H1 (cell line): ENCODE data around the gene HDGFL3. TPM values are rescaled to one million over a fixed set of nuclear protein-coding genes. Genes with fewer than 3 reads are reported as not detected.

ENCODE experiments used
- CTCF ChIA-PET: fragments of 300-600 bp; sonication (Branson Sonifier 250); formaldehyde crosslinking; loops from one replicate; lab custom pipeline; 2021; ENCODE audit not compliant: partially characterized antibody; lab: Charles Lee
- POLR2A ChIA-PET: fragments of 300-600 bp; sonication (Branson Sonifier 250); formaldehyde crosslinking; loops from one replicate; lab custom pipeline; 2021; ENCODE audit warnings: inconsistent platforms; ENCODE audit not compliant: partially characterized antibody; lab: Charles Lee
- DNase-seq, 2 experiments: peaks; one replicate each; pipeline versions ENCODE4 v3.0.0 to v3.0.0-alpha.2; 2010 to 2022; ENCODE audit warnings: low spot score in 2 of 2, low read depth in 1 of 2, mixed read lengths in 1 of 2
- FAIRE-seq: peaks from 2 replicates; lab custom pipeline; 2011; peaks lifted over from hg19 to GRCh38; lab: Jason Lieb, UNC
- H2AFZ ChIP-seq: 2 replicates; pipeline ENCODE4 v1.8.1; 2012; ENCODE audit warnings: low read length, inconsistent platforms
- H2AK5ac ChIP-seq: 2 replicates; pipeline ENCODE4 v1.6.1; 2013; ENCODE audit warnings: low read depth, low read length
- H2BK120ac ChIP-seq: replicated peaks from 2 replicates; pipeline ENCODE3; 2013; ENCODE audit warnings: low read depth, low read length, inconsistent platforms
- H2BK12ac ChIP-seq: 2 replicates; pipeline ENCODE4 v1.6.1; 2013; ENCODE audit warnings: low read depth, low read length
- H2BK15ac ChIP-seq: 2 replicates; pipeline ENCODE4 v1.6.1; 2013; ENCODE audit warnings: low read length
- H2BK20ac ChIP-seq: 2 replicates; pipeline ENCODE4 v1.6.1; 2013; ENCODE audit warnings: low read length
- H2BK5ac ChIP-seq: 2 replicates; pipeline ENCODE4 v1.6.1; 2013; ENCODE audit warnings: low read depth, low read length
- H3K14ac ChIP-seq: 2 replicates; pipeline ENCODE4 v1.6.1; 2013; ENCODE audit warnings: inconsistent platforms; ENCODE audit not compliant: insufficient read length
- H3K18ac ChIP-seq: 2 replicates; pipeline ENCODE4 v1.6.1; 2013; ENCODE audit warnings: low read length; ENCODE audit errors: extremely low read depth
- H3K23ac ChIP-seq: 2 replicates; pipeline ENCODE4 v1.6.1; 2013; ENCODE audit warnings: inconsistent platforms; ENCODE audit not compliant: insufficient read length
- H3K23me2 ChIP-seq: 2 replicates; pipeline ENCODE4 v1.6.1; 2013; ENCODE audit warnings: low read depth, low read length
- H3K27ac ChIP-seq: 2 replicates; pipeline ENCODE4 v1.6.1; 2011; ENCODE audit warnings: low read depth, low read length, inconsistent platforms
- H3K27me3 ChIP-seq, 4 experiments: replicated peaks in 1 of 4; 1 replicate in 1 of 4; 2 replicates in 3 of 4; pipeline versions ENCODE4 v1.6.1 to v1.8.1; 2011 to 2013; ENCODE audit warnings: low read length in 3 of 4, mild to moderate bottlenecking in 3 of 4, inconsistent platforms in 2 of 4, mixed read lengths in 2 of 4, moderate library complexity in 1 of 4; ENCODE audit not compliant: control insufficient read depth in 3 of 4, insufficient read depth in 3 of 4; ENCODE audit errors: extremely low read depth in 1 of 4
- H3K36me3 ChIP-seq, 4 experiments: 2 replicates each; pipeline versions ENCODE4 v1.6.1 to v1.8.1; 2011 to 2013; ENCODE audit warnings: mild to moderate bottlenecking in 4 of 4, low read length in 3 of 4, moderate library complexity in 2 of 4, control low read depth in 1 of 4, inconsistent platforms in 1 of 4; ENCODE audit not compliant: insufficient read depth in 4 of 4, control insufficient read depth in 2 of 4
- H3K4ac ChIP-seq: replicated peaks from 2 replicates; pipeline ENCODE3; 2013; ENCODE audit warnings: low read length, low read depth, mixed read lengths, inconsistent platforms; ENCODE audit not compliant: insufficient read length
- H3K4me1 ChIP-seq, 4 experiments: replicated peaks in 1 of 4; 1 replicate in 1 of 4; 2 replicates in 3 of 4; pipeline versions ENCODE4 v1.6.1 to v1.8.1; 2011 to 2013; ENCODE audit warnings: low read length in 3 of 4, inconsistent platforms in 2 of 4, mixed read lengths in 1 of 4; ENCODE audit not compliant: insufficient read depth in 4 of 4, control insufficient read depth in 3 of 4
- H3K4me2 ChIP-seq, 2 experiments: 2 replicates each; pipeline versions ENCODE4 v1.6.1 to v1.8.1; 2011 to 2013; ENCODE audit warnings: low read depth in 2 of 2, low read length in 2 of 2, control low read depth in 1 of 2, inconsistent platforms in 1 of 2, mild to moderate bottlenecking in 1 of 2; ENCODE audit not compliant: insufficient read depth in 1 of 2
- H3K4me3 ChIP-seq, 4 experiments: fragments of 200-600, 300-600 bp in 1 of 4; sonication (generic), shearing (Covaris generic), sonication (Bioruptor Twin) in 1 of 4; 2 replicates each; pipeline versions ENCODE4 v1.5.1 to v1.8.1; 2011 to 2016; ENCODE audit warnings: low read length in 4 of 4, low read depth in 3 of 4, control low read depth in 2 of 4, inconsistent platforms in 2 of 4, mild to moderate bottlenecking in 2 of 4, mixed read lengths in 1 of 4, moderate library complexity in 1 of 4; ENCODE audit not compliant: insufficient read depth in 2 of 4; ENCODE audit errors: extremely low read depth in 1 of 4
- H3K56ac ChIP-seq: replicated peaks from 2 replicates; pipeline ENCODE3; 2013; ENCODE audit warnings: low read depth, mild to moderate bottlenecking, mixed read lengths, low read length, inconsistent platforms; ENCODE audit not compliant: insufficient read length
- H3K79me1 ChIP-seq: 2 replicates; pipeline ENCODE4 v1.6.1; 2013; ENCODE audit warnings: low read depth, low read length, control low read depth
- H3K79me2 ChIP-seq, 2 experiments: 2 replicates each; pipeline versions ENCODE4 v1.6.1 to v1.8.1; 2012 to 2013; ENCODE audit warnings: low read length in 2 of 2, mild to moderate bottlenecking in 2 of 2, inconsistent platforms in 1 of 2; ENCODE audit not compliant: insufficient read depth in 2 of 2, control insufficient read depth in 1 of 2
- H3K9ac ChIP-seq, 4 experiments: replicated peaks in 1 of 4; 1 replicate in 1 of 4; 2 replicates in 3 of 4; pipeline versions ENCODE4 v1.6.1 to v1.8.1; 2011 to 2013; ENCODE audit warnings: low read depth in 3 of 4, low read length in 3 of 4, control low read depth in 2 of 4, mild to moderate bottlenecking in 2 of 4, moderate library complexity in 2 of 4, inconsistent platforms in 1 of 4; ENCODE audit errors: extremely low read depth in 1 of 4
- H3K9me3 ChIP-seq, 2 experiments: 2 replicates each; pipeline versions ENCODE4 v1.6.1 to v1.8.1; 2012 to 2013; ENCODE audit warnings: mild to moderate bottlenecking in 2 of 2, moderate library complexity in 2 of 2, control low read depth in 1 of 2, inconsistent platforms in 1 of 2, low read depth in 1 of 2, low read length in 1 of 2, mixed read lengths in 1 of 2; ENCODE audit not compliant: insufficient read depth in 2 of 2
- H4K20me1 ChIP-seq, 2 experiments: replicated peaks in 1 of 2; 2 replicates each; pipeline versions ENCODE3 to v1.8.1; 2011 to 2013; ENCODE audit warnings: inconsistent platforms in 2 of 2, low read length in 2 of 2, mild to moderate bottlenecking in 1 of 2; ENCODE audit not compliant: insufficient read depth in 2 of 2, control insufficient read depth in 1 of 2
- H4K5ac ChIP-seq: 2 replicates; pipeline ENCODE4 v1.6.1; 2013; ENCODE audit warnings: low read length, low read depth, mixed read lengths, inconsistent platforms; ENCODE audit not compliant: insufficient read length
- H4K8ac ChIP-seq: 2 replicates; pipeline ENCODE4 v1.8.0; 2013; ENCODE audit warnings: mild to moderate bottlenecking, moderate library complexity, low read length, inconsistent platforms; ENCODE audit not compliant: insufficient read depth; ENCODE audit errors: extremely low read depth
- H4K91ac ChIP-seq: replicated peaks from 2 replicates; pipeline ENCODE3; 2013; ENCODE audit warnings: low read length, mixed read lengths, inconsistent platforms; ENCODE audit not compliant: insufficient read length
- CTBP2 ChIP-seq: IDR thresholded peaks from 2 replicates; pipeline ENCODE4 v1.7.0; 2011; ENCODE audit warnings: borderline replicate concordance, mild to moderate bottlenecking, moderate library complexity, mixed read lengths, low read length; ENCODE audit not compliant: insufficient read depth, insufficient read length
- FOSL1 ChIP-seq: IDR thresholded peaks from 2 replicates; pipeline ENCODE4 v1.6.1; 2011; ENCODE audit warnings: mild to moderate bottlenecking, low read depth, low read length, moderate library complexity; ENCODE audit not compliant: insufficient read depth
- GABPA ChIP-seq: IDR thresholded peaks from 2 replicates; pipeline ENCODE4 v1.6.1; 2011; ENCODE audit warnings: mild to moderate bottlenecking, low read length, moderate library complexity, borderline replicate concordance; ENCODE audit not compliant: insufficient read depth
- MAFK ChIP-seq: IDR thresholded peaks from 2 replicates; pipeline ENCODE4 v1.6.1; 2012; ENCODE audit warnings: low read depth, mild to moderate bottlenecking, improper control_type of control experiment, low read length
- RFX5 ChIP-seq: IDR thresholded peaks from 2 replicates; pipeline ENCODE4 v1.6.1; 2011; ENCODE audit warnings: low read depth, low read length, improper control_type of control experiment, borderline replicate concordance
- SAP30 ChIP-seq: fragments of 300-600 bp; sonication (generic); IDR thresholded peaks from 2 replicates; pipeline ENCODE4 v1.7.1; 2012; ENCODE audit warnings: low read length, moderate library complexity, mild to moderate bottlenecking, inconsistent platforms; ENCODE audit not compliant: insufficient read depth, insufficient replicate concordance
- SIX5 ChIP-seq: IDR thresholded peaks from 2 replicates; pipeline ENCODE4 v1.6.1; 2011; ENCODE audit warnings: mild to moderate bottlenecking, low read depth, low read length
- SRF ChIP-seq: IDR thresholded peaks from 2 replicates; pipeline ENCODE4 v1.6.1; 2011; ENCODE audit warnings: mild to moderate bottlenecking, low read depth, low read length, moderate library complexity
- TAF1 ChIP-seq: IDR thresholded peaks from 2 replicates; pipeline ENCODE4 v1.6.1; 2011; ENCODE audit warnings: mild to moderate bottlenecking, low read depth, low read length
- WGBS, 2 experiments: shearing (Covaris generic) in 1 of 2; methylation state at CpG; one replicate each; pipeline versions ENCODE4 v1.1.6 to v1.1.7; 2013 to 2015; ENCODE audit warnings: low lambda C conversion rate in 2 of 2, mixed read lengths in 2 of 2, inconsistent platforms in 1 of 2, low coverage in 1 of 2, missing lambda C conversion rate in 1 of 2; ENCODE audit not compliant: insufficient replicate concordance in 2 of 2, insufficient coverage in 1 of 2, insufficient read length in 1 of 2; ENCODE audit errors: extremely low coverage in 1 of 2, missing lambda C conversion rate in 1 of 2; 5-methylcytosine and 5-hydroxymethylcytosine counted together
- polyA plus RNA-seq, 7 experiments: library from polyadenylated mRNA; depleted of rRNA in 3 of 7; stranded (reverse) in 5 of 7; unstranded in 2 of 7; fragments of >200 nt in 5 of 7; fragments of 200-250 nt in 2 of 7; gene quantifications; 1 replicate in 5 of 7; 2 replicates in 1 of 7; 4 replicates in 1 of 7; pipeline versions ENCODE4 v1.2.1 to v1.2.3, GENCODE V29; 2011 to 2013; ENCODE audit warnings: missing spikeins in 2 of 7, mixed read lengths in 2 of 7
- total RNA-seq: library from RNA; stranded (reverse); fragmentation: NEBNext Ultra II Directional; extraction: Animal tissue kit (Norgen Biotek cat#: 25700); gene quantifications from 2 replicates; pipeline ENCODE4 v1.2.1, GENCODE V29; 2021
- TF ChIP-seq, protein P1 (sequence below): IDR thresholded peaks from 2 replicates; pipeline ENCODE4 v1.6.1; 2012; ENCODE audit warnings: low read length, inconsistent platforms
- TF ChIP-seq, protein P2 (sequence below): IDR thresholded peaks from 2 replicates; pipeline ENCODE4 v1.6.1; 2011; ENCODE audit warnings: low read length, improper control_type of control experiment

HDGFL3 gene
- total and polyA plus RNA-seq, 2 of the 8 experiments (the other 6 are each of a cell fraction or from before 2014, with no cell fraction given) = 14.1 to 149 TPM

DNA sequence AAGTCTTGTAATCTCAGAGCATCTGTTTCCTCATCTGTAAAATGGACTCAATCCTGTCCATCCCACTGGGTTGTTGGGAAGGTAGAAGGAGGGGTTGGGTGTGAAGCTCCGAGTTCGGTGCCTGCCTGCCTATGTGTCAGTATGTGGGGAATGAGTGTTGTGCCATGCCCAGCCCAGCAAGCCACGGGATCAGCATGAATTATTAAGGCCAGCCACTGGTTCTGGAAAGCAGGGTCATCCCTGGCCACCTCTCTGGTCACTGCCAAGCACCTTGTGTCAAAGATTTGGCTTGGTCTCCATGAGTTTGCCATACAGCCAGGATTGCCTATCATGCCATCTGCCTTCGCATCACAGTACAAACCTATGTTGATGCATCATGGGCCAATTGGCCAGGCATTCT is 88.7 kb downstream of the HDGFL3 start:
- Histone ChIP-seq H3K27ac (no peak overlapping the region), H4K20me1 (no peaks in the 10 kb centered on the region), H2BK15ac (no peak overlapping the region), H3K23me2 (no peaks in the 10 kb centered on the region; the same call in 1 of the 2 replicates), H4K8ac (no peak overlapping the region), H3K9me3 (no peaks in the 10 kb centered on the region), H2BK20ac (no peak overlapping the region), H3K56ac (no peak overlapping the region), H3K27me3 (no peaks in the 10 kb centered on the region; a peak in 1 of 7 replicates), H3K23ac (no peak overlapping the region), H2AFZ (no peak overlapping the region), H4K5ac (no peak overlapping the region), H3K9ac (no peak overlapping the region), H3K79me1 (no peaks in the 10 kb centered on the region; the same call in 1 of the 2 replicates), H3K14ac (no peak overlapping the region), H3K4me3 (no peak overlapping the region), H3K4ac (no peak overlapping the region), H2BK12ac (no peak overlapping the region), H3K18ac (no peak overlapping the region), H4K91ac (no peak overlapping the region), H3K4me1 (no peaks in the 10 kb centered on the region), H3K79me2 (no peaks in the 10 kb centered on the region), H2BK120ac (no peak overlapping the region), H2AK5ac (no peak overlapping the region), H2BK5ac (no peak overlapping the region), H3K36me3 (no peaks in the 10 kb centered on the region), H3K4me2 (no peak overlapping the region)
- 90% methylated on average over 4 of the region's 4 CpGs; no CpG with 5 or more reads in 1 of the 2 experiments for WGBS, 2 experiments
- DNase-seq (no peak), FAIRE-seq (no peak)
- CTCF ChIA-PET = interaction anchor here (1.2 kb wide), 3 partner anchors 10 to 269 kb away, joined by 3 to 4 read pairs (median 3); no protein-coding TSS in a partner anchor
- POLR2A ChIA-PET = interaction anchor here (2.4 kb wide), 1 partner anchor 10 kb away, joined by 13 read pairs; no protein-coding TSS in a partner anchor
- TF ChIP-seq SAP30 (no peak), RFX5 (no peak), SRF (no peak), SIX5 (no peak), MAFK (no peak), GABPA (no peak), CTBP2 (no peak), TAF1 (no peak), FOSL1 (no peak)
- TF ChIP-seq, protein P1, sequence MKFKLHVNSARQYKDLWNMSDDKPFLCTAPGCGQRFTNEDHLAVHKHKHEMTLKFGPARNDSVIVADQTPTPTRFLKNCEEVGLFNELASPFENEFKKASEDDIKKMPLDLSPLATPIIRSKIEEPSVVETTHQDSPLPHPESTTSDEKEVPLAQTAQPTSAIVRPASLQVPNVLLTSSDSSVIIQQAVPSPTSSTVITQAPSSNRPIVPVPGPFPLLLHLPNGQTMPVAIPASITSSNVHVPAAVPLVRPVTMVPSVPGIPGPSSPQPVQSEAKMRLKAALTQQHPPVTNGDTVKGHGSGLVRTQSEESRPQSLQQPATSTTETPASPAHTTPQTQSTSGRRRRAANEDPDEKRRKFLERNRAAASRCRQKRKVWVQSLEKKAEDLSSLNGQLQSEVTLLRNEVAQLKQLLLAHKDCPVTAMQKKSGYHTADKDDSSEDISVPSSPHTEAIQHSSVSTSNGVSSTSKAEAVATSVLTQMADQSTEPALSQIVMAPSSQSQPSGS = no peak
- TF ChIP-seq, protein P2, sequence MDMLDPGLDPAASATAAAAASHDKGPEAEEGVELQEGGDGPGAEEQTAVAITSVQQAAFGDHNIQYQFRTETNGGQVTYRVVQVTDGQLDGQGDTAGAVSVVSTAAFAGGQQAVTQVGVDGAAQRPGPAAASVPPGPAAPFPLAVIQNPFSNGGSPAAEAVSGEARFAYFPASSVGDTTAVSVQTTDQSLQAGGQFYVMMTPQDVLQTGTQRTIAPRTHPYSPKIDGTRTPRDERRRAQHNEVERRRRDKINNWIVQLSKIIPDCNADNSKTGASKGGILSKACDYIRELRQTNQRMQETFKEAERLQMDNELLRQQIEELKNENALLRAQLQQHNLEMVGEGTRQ = no peak
